Activated effector memory CD4-positive, alpha-beta T cell treated with anti-CD3 and anti-CD28 coated beads, Interleukin-2, amount 50 U/mL, for 16 hours (primary cell): ENCODE data around the gene GTF3C5.

ENCODE experiments used
- DNase-seq: peaks from one replicate; pipeline ENCODE4 v3.0.0-alpha.2; 2020

Gene GTF3C5

GRCh38 chr9:133094842-133095393 is 64.1 kb downstream of the GTF3C5 start:
- DNase-seq, result peak; percentile 21

- peak; percentile 33 for DNase-seq
These were observed 67.4 kb downstream of the GTF3C5 start for GRCh38 chr9:133098104-133098754.

- DNase-seq, result peak; percentile 53
These were observed 68.1 kb downstream of the GTF3C5 start for GRCh38 chr9:133098871-133099270.

- peak; percentile 55 for DNase-seq
These were observed 69.1 kb downstream of the GTF3C5 start for GRCh38 chr9:133099726-133100505.

GRCh38 chr9:133100506-133101355 is 69.9 kb downstream of the GTF3C5 start:
- DNase-seq, result peak; percentile 38

- DNase-seq, result peak; percentile 60
These were observed 70.8 kb downstream of the GTF3C5 start for GRCh38 chr9:133101356-133102189.

GRCh38 chr9:133102190-133103021 is 71.6 kb downstream of the GTF3C5 start:
- peak; percentile 48 for DNase-seq

- peak; percentile 87 for DNase-seq
These were observed 72.6 kb downstream of the GTF3C5 start for GRCh38 chr9:133103183-133103986.

GRCh38 chr9:133103987-133104505 is 73.2 kb downstream of the GTF3C5 start:
- DNase-seq, result peak; percentile 44

- peak; percentile 50 for DNase-seq
These were observed 74.1 kb downstream of the GTF3C5 start for GRCh38 chr9:133104718-133105460.

GRCh38 chr9:133105461-133105770 is 74.6 kb downstream of the GTF3C5 start:
- DNase-seq, result peak; percentile 52

GRCh38 chr9:133106511-133107244 is 75.9 kb downstream of the GTF3C5 start:
- peak; percentile 47 for DNase-seq

GRCh38 chr9:133107245-133107722 is 76.5 kb downstream of the GTF3C5 start:
- DNase-seq, result peak; percentile 52
